Body of pancreas (tissue), 4 donors: ENCODE results near the gene SMG1.

Experiments used
- CTCF ChIP-seq, 7 experiments: fragments of 450-650 bp in 4 of 7; fragments of 200-600 bp in 3 of 7; sonication (generic) in 3 of 7; IDR thresholded peaks; one replicate each; pipeline ENCODE4 v1.5.1; 2016 to 2019; ENCODE audit warnings: antibody characterized with exemption in 7 of 7
- POLR2A ChIP-seq, 3 donors: fragments of 450-650 bp; IDR thresholded peaks; one replicate each; pipeline ENCODE4 v1.6.1; 2016; ENCODE audit warnings: antibody characterized with exemption in 3 of 3, mild to moderate bottlenecking in 2 of 3

GRCh38 chr16:18948372-18949020 lies 22.3 kb upstream of the SMG1 start:
- no peak for TF ChIP-seq CTCF (IDR thresholded peaks at IDR 0.05)
- TF ChIP-seq POLR2A (IDR thresholded peaks at IDR 0.05) = no peak
